Esophagus squamous epithelium (tissue), 4 donors: ENCODE results near the gene GLT8D1.

Experiments
- CTCF ChIP-seq, 6 experiments: fragments of 450-650 bp in 4 of 6; fragments of 200-600 bp in 2 of 6; sonication (generic) in 2 of 6; IDR thresholded peaks; one replicate each; pipeline ENCODE4 v1.5.1; 2016 to 2019; ENCODE audit warnings: antibody characterized with exemption in 6 of 6, mild to moderate bottlenecking in 4 of 6, moderate library complexity in 4 of 6
- POLR2A ChIP-seq, 4 donors: fragments of 450-650 bp; IDR thresholded peaks; one replicate each; pipeline ENCODE4 v1.6.1; 2017; ENCODE audit warnings: antibody characterized with exemption in 4 of 4, mild to moderate bottlenecking in 4 of 4, moderate library complexity in 3 of 4

- TF ChIP-seq CTCF (IDR thresholded peaks at IDR 0.05): no peak
- TF ChIP-seq POLR2A (IDR thresholded peaks at IDR 0.05): no peak
Measured at GRCh38 chr3:52704611-52705437, 767 bp downstream of the GLT8D1 start.
